Smooth muscle cell (in vitro differentiated cells): ENCODE measurements around the gene PTH2R. TPM values are rescaled to one million over a fixed set of nuclear protein-coding genes. Genes with fewer than 3 reads are reported as not detected.
"Not testable (repeated sequence)": the region's sequence is repeated elsewhere in the genome, so short reads cannot be mapped to it uniquely, and the experiment has no call there.

Source experiments
- DNase-seq: peaks from one replicate; lab custom pipeline; 2025; ENCODE audit not compliant: unreplicated experiment; lab: John Stamatoyannopoulos, UW
- H2AFZ ChIP-seq: fragments of 200-600 bp; sonication (generic); 2 replicates; pipeline ENCODE4 v1.6.0; 2016; ENCODE audit warnings: antibody characterized with exemption, low read depth, mild to moderate bottlenecking
- H3F3A ChIP-seq: fragments of 200-600 bp; sonication (generic); 2 replicates; pipeline ENCODE4 v1.6.0; 2017; ENCODE audit warnings: antibody characterized with exemption, low read depth
- H3K27ac ChIP-seq: fragments of 200-600 bp; sonication (generic); 2 replicates; pipeline ENCODE4 v1.5.1; 2016; ENCODE audit warnings: low read depth, mild to moderate bottlenecking
- H3K27me3 ChIP-seq: fragments of 200-600 bp; sonication (generic); 2 replicates; pipeline ENCODE4 v1.6.1; 2016; ENCODE audit warnings: low read depth, mild to moderate bottlenecking
- H3K36me3 ChIP-seq: fragments of 200-600 bp; sonication (generic); 2 replicates; pipeline ENCODE4 v1.5.1; 2016; ENCODE audit warnings: low read depth
- H3K4me1 ChIP-seq: fragments of 200-600 bp; sonication (generic); 2 replicates; pipeline ENCODE4 v1.5.1; 2016; ENCODE audit warnings: low read depth
- H3K4me2 ChIP-seq: fragments of 200-600 bp; sonication (generic); 2 replicates; pipeline ENCODE4 v1.6.0; 2016; ENCODE audit warnings: mild to moderate bottlenecking
- H3K4me3 ChIP-seq: fragments of 200-600 bp; sonication (generic); 2 replicates; pipeline ENCODE4 v1.5.1; 2016; ENCODE audit warnings: mild to moderate bottlenecking
- H3K79me2 ChIP-seq: fragments of 200-600 bp; sonication (generic); 2 replicates; pipeline ENCODE4 v1.6.0; 2016; ENCODE audit warnings: low read depth, mild to moderate bottlenecking
- H3K9ac ChIP-seq: fragments of 200-600 bp; sonication (generic); 2 replicates; pipeline ENCODE4 v1.6.0; 2016; ENCODE audit warnings: low read depth
- H3K9me3 ChIP-seq: fragments of 200-600 bp; sonication (generic); replicated peaks from 2 replicates; pipeline ENCODE4 v1.5.1; 2016; ENCODE audit warnings: low read depth
- H4K20me1 ChIP-seq: fragments of 200-600 bp; sonication (generic); 2 replicates; pipeline ENCODE4 v1.6.0; 2016; ENCODE audit warnings: low read depth
- WGBS: methylation state at CpG from one replicate; pipeline ENCODE4 v1.1.7; 2016; ENCODE audit warnings: low lambda C conversion rate; 5-methylcytosine and 5-hydroxymethylcytosine counted together
- polyA plus RNA-seq: library from polyadenylated mRNA; unstranded; fragments of >200 nt; fragmentation: Nextera tagmentation; extraction: Ambion mirVana; gene quantifications from 2 replicates; pipeline ENCODE4 v1.2.1, GENCODE V29; 2016
- total RNA-seq: library from RNA; depleted of rRNA; stranded (reverse); fragments of >200 nt; gene quantifications from 2 replicates; pipeline ENCODE4 v1.2.3, GENCODE V29; 2014
- TF ChIP-seq, protein P1 (sequence below): fragments of 200-600 bp; sonication (generic); IDR thresholded peaks from 2 replicates; pipeline ENCODE4 v1.5.1; 2017; ENCODE audit warnings: borderline replicate concordance, mild to moderate bottlenecking, antibody characterized with exemption; ENCODE audit not compliant: insufficient read depth, poor library complexity, severe bottlenecking

PTH2R gene
- total and polyA plus RNA-seq, 2 experiments from 2014 or later, result not detected

- H3K4me3 ChIP-seq, result no peak overlapping the region
- TF ChIP-seq, protein P1, sequence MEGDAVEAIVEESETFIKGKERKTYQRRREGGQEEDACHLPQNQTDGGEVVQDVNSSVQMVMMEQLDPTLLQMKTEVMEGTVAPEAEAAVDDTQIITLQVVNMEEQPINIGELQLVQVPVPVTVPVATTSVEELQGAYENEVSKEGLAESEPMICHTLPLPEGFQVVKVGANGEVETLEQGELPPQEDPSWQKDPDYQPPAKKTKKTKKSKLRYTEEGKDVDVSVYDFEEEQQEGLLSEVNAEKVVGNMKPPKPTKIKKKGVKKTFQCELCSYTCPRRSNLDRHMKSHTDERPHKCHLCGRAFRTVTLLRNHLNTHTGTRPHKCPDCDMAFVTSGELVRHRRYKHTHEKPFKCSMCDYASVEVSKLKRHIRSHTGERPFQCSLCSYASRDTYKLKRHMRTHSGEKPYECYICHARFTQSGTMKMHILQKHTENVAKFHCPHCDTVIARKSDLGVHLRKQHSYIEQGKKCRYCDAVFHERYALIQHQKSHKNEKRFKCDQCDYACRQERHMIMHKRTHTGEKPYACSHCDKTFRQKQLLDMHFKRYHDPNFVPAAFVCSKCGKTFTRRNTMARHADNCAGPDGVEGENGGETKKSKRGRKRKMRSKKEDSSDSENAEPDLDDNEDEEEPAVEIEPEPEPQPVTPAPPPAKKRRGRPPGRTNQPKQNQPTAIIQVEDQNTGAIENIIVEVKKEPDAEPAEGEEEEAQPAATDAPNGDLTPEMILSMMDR, result no peak
- no peaks in the 10 kb centered on the region for H3K4me1 ChIP-seq
- no peaks in the 10 kb centered on the region for H3K27me3 ChIP-seq
- no peak for DNase-seq
- no peaks in the 10 kb centered on the region for H3K9me3 ChIP-seq
- WGBS, result 93% methylated on average over 5 of the region's 5 CpGs
- H4K20me1 ChIP-seq, result no peaks in the 10 kb centered on the region
- no peak overlapping the region for H3K27ac ChIP-seq
- H2AFZ ChIP-seq, result no peak overlapping the region
- no peak overlapping the region for H3K9ac ChIP-seq
- no peak overlapping the region for H3K4me2 ChIP-seq
- H3K79me2 ChIP-seq, result no peaks in the 10 kb centered on the region
- no peaks in the 10 kb centered on the region for H3F3A ChIP-seq
- no peaks in the 10 kb centered on the region for H3K36me3 ChIP-seq
Observed at GRCh38 chr2:208479342-208479741, 72.8 kb downstream of the PTH2R start.

- DNase-seq, H3K79me2 ChIP-seq, H4K20me1 ChIP-seq, H3K4me3 ChIP-seq, H3K9me3 ChIP-seq, H3K36me3 ChIP-seq, H3K27me3 ChIP-seq, H2AFZ ChIP-seq, H3K9ac ChIP-seq, H3K27ac ChIP-seq, H3K4me1 ChIP-seq, H3K4me2 ChIP-seq, H3F3A ChIP-seq: not testable (repeated sequence)
- 81% methylated on average over 5 of the region's 5 CpGs for WGBS
Observed at GRCh38 chr2:208481945-208482344, 75.4 kb downstream of the PTH2R start.

GRCh38 chr2:208482453-208483015 lies 75.9 kb downstream of the PTH2R start:
- H2AFZ ChIP-seq, H3K9me3 ChIP-seq, H3K4me2 ChIP-seq, H3K27me3 ChIP-seq, H3F3A ChIP-seq, H3K9ac ChIP-seq, H3K36me3 ChIP-seq, DNase-seq, H3K79me2 ChIP-seq, H4K20me1 ChIP-seq, H3K27ac ChIP-seq, H3K4me3 ChIP-seq, H3K4me1 ChIP-seq: not testable (repeated sequence)
- 88% methylated on average over 8 of the region's 8 CpGs for WGBS

GRCh38 chr2:208485390-208485789 lies 78.8 kb downstream of the PTH2R start:
- Histone ChIP-seq H3K27ac (no peak overlapping the region), H2AFZ (no peak overlapping the region), H3K36me3 (no peaks in the 10 kb centered on the region), H3K4me2 (no peak overlapping the region), H3K4me3 (no peak overlapping the region), H3K79me2 (no peaks in the 10 kb centered on the region), H3K9me3 (no peaks in the 10 kb centered on the region), H3K4me1 (no peaks in the 10 kb centered on the region), H3K9ac (no peak overlapping the region), H4K20me1 (no peaks in the 10 kb centered on the region), H3F3A (no peaks in the 10 kb centered on the region), H3K27me3 (no peaks in the 10 kb centered on the region)
- TF ChIP-seq, protein P1, result no peak
- WGBS, result 87% methylated on average over 3 of the region's 3 CpGs
- no peak for DNase-seq
